AG09319 (cell line): ENCODE results near the gene NCOR1.
"Not testable (repeated sequence)": the region's sequence is repeated elsewhere in the genome, so short reads cannot be mapped to it uniquely, and the experiment has no call there.

Experiments used
- DNase-seq: peaks from one replicate; pipeline ENCODE4 v3.0.0-alpha.2; 2010; ENCODE audit warnings: low read depth; ENCODE audit errors: extremely low read depth
- TF ChIP-seq, protein P1 (sequence below): IDR thresholded peaks from 2 replicates; pipeline ENCODE4 v1.5.1; 2011; ENCODE audit warnings: low read depth, mild to moderate bottlenecking, inconsistent platforms, low read length, moderate library complexity

NCOR1 gene

DNA sequence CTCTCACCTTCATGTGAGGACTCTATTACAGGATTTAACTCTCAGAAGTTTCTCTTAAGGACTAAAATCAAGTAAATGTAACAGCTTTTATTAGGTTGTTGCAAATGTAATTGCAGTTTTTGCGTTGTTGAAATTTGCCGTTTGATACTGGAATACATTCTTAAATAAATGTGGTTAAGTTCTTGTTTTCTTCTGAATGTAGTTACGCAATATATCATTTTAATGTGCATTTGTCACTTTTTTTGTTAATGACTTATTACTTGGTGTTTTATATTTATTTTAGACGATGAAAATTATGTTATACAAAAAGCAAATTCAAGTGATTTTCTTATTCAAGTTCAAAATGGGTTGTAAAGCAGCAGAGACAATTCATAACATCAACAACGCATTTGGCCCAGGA, 139.4 kb downstream of the NCOR1 start:
- TF ChIP-seq, protein P1, sequence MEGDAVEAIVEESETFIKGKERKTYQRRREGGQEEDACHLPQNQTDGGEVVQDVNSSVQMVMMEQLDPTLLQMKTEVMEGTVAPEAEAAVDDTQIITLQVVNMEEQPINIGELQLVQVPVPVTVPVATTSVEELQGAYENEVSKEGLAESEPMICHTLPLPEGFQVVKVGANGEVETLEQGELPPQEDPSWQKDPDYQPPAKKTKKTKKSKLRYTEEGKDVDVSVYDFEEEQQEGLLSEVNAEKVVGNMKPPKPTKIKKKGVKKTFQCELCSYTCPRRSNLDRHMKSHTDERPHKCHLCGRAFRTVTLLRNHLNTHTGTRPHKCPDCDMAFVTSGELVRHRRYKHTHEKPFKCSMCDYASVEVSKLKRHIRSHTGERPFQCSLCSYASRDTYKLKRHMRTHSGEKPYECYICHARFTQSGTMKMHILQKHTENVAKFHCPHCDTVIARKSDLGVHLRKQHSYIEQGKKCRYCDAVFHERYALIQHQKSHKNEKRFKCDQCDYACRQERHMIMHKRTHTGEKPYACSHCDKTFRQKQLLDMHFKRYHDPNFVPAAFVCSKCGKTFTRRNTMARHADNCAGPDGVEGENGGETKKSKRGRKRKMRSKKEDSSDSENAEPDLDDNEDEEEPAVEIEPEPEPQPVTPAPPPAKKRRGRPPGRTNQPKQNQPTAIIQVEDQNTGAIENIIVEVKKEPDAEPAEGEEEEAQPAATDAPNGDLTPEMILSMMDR = no peak
- no peak for DNase-seq

DNA sequence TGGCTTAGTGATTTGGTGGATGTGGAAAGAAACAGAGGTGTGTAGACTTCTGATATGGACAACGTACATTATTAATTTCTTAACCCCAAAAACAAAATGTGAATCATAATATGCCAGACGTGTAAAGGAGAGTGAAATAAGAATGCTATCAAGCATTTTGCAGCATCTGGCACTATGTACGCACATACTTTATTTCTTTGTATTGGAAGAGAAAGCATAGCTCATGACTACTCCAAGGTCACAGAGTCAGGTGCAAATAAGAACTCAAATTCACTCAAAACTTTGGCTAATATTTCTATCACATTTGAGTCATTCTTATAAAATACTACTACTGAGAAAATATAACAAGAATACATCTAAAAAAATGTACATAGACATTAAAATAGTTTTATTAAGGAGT, 140.9 kb downstream of the NCOR1 start:
- TF ChIP-seq, protein P1 = no peak
- no peak for DNase-seq

DNA sequence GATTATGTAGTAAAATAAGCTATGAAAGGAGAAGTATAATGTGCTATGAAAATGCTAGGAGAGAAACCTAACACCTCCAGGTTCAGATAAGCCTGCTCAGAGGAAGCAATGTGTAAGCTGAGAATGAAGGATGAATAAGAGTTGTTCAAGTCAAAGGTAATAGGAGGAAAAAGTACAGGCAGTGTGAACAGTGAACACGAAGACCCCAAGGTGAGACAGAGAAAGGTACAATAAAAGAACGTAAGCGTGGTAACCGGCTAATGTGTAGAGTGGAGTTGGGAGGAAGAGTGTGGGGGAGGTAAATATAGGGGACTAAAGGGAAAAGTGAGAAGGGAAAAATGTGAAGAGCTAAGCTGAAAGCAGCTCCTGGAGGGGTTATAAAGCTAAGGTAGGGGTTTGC, 141.5 kb downstream of the NCOR1 start:
- TF ChIP-seq, protein P1 = no peak
- no peak for DNase-seq

DNA sequence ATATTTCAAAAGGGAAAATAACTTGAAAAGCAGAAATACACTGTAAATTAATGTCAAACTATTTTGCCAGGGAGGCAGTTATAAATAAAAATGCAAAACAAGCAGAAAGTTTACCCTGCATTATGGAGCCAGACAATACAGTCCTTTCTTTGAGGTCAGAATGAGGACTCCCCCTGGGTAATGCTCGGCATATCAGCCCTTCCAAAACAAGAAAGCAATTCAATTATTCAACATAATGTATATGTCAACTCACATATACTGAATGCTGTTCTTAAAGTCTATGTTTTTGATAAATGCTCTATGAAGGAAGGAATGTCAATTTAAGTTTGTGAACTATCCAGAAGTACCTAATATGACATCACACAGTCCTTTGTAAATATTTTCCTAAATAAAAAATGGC, 143.3 kb downstream of the NCOR1 start:
- TF ChIP-seq, protein P1 = no peak
- no peak for DNase-seq

DNA sequence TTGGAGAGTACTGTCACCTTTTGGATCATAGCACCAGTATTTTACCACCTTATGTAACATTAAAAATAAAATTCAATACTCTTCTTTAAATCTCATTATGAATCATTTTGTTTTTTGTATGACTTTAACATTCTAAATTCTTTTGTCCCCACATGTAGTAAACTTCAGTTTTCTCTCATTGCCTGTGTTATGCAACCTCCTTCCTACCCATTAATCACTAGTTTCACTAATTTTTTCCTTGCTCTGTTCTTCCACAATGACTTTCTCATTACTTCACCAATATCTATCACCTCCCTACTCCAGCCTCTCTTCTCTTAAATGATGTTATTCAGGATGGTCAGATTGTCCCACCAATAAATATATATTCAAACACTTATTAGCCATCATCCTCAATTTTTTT, 147.0 kb downstream of the NCOR1 start:
- DNase-seq = no peak
- TF ChIP-seq, protein P1 = no peak

DNA sequence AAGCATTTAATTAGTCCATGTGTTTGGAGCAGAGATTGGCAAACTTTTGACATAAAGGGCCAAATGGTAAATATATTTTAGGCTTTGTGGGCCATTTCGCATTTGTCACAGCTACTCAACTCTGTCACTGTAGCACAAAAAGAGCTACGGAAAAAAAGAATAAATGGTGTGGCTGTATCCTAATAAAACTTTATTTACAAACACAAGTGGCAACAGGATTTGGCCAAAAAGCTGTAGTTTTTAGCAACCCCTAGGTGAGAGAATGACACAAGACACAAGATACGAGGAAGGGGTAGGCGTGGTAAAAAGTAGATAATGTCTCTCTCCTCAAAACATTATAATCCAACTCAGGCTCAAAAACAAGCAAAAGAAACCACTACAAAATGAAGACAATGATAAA, 149.2 kb downstream of the NCOR1 start:
- TF ChIP-seq, protein P1 = no peak
- DNase-seq = no peak

DNA sequence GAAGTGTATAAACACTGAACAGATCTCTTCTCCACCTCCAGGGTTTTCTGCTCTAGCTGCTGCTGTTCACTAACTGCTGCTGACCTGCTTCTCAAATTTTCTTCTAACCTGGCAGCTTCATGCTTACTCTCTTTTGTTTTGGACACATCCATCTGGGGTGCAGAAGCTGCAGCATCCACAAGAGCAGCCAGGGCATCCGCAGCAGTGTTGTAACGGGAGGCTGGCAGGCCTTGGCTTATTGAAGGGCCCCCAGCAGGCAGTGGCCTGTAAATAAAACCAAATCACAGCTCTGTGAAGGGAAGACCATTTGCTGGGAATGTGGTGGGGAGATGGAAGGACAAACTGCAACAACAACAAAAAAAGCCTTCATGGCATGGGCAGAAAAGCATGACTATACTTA, 153.7 kb downstream of the NCOR1 start:
- TF ChIP-seq, protein P1 = no peak
- DNase-seq = no peak

DNA sequence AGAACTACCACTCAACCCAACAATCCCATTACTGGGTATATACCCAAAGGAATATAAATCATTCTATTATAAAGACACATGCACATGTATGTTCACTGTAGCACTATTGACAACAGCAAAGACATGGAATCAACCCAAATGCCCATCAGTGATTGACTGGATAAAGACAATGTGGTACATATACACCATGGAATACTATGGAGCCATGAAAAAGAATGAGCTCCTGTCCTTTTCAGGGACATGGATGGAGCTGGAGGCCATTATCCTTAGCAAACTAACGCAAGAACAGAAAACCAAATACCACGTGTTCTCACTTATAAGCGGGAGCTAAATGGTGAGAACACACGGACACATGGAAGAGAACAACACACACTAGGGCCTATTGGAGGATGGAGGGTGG, 160.2 kb downstream of the NCOR1 start:
- not testable (repeated sequence) for DNase-seq
